ENCODE results near the gene AP1G2. TPM values are rescaled to one million over a fixed set of nuclear protein-coding genes. Genes with fewer than 3 reads are reported as not detected.
A peak's percentile ranks its signal among the peaks of the same experiment; 100 is the strongest.

AP1G2 gene
- total RNA-seq, 4 donors from 2014 or later, result 15.9 to 30.2 (median 20.0) TPM

- intact Hi-C loops (cut with DNase I), result loop anchor here (5.0 kb wide), 1 partner anchor 234 kb away; the partner anchor contains the start of gene PABPN1
- 0% methylated on average over 9 of the region's 54 CpGs for WGBS
Observed at GRCh38 chr14:23555882-23556699, 11.5 kb downstream of the AP1G2 start, which contains the start of gene THTPA. THTPA (plus strand) TSS chr14:23556271; CDS start chr14:23556758, 487 bp downstream.

GRCh38 chr14:23555533-23555881 lies 12.1 kb downstream of the AP1G2 start:
- H3K27ac ChIP-seq (replicated peaks in 1 of 4), result peak overlapping the region; percentile 93 to 98 (median 96)
- TF ChIP-seq POLR2A (IDR thresholded peaks at IDR 0.05; ENCODE audit: low read depth) (no peak), EP300 (IDR thresholded peaks at IDR 0.05) (no peak), POLR2AphosphoS5 (IDR thresholded peaks at IDR 0.05) (no peak), CTCF (IDR thresholded peaks at IDR 0.05) (no peak)
- H3K27me3 ChIP-seq, result no peaks in the 10 kb centered on the region
- H3K36me3 ChIP-seq, result peaks cover 0 to 23% (median 21%) of the 10 kb centered on the region in 4 donors
- peaks cover 25 to 47% (median 44%) of the 10 kb centered on the region in 4 donors for H3K4me1 ChIP-seq
- WGBS, result 6% methylated on average over 6 of the region's 14 CpGs
- intact Hi-C loops (cut with DNase I), result loop anchor here (5.0 kb wide), 1 partner anchor 233 kb away; the partner anchor contains the start of gene PABPN1
- DNase-seq (ENCODE audit: extremely low spot score), result no peak
- no peaks in the 10 kb centered on the region for H3K9me3 ChIP-seq
- peak overlapping the region; percentile 73 to 92 (median 90) for H3K4me3 ChIP-seq

More at GRCh38 chr14:23555882-23556699, 11.5 kb downstream of the AP1G2 start, which contains the start of gene THTPA:
- peaks cover 22 to 41% (median 38%) of the 10 kb centered on the region in 4 donors for H3K4me1 ChIP-seq
- TF ChIP-seq EP300 (IDR thresholded peaks at IDR 0.05), result no peak
- TF ChIP-seq POLR2A (IDR thresholded peaks at IDR 0.05; ENCODE audit: low read depth), result peak; percentile 8
- peak; percentile 75 to 77 for TF ChIP-seq POLR2AphosphoS5 (IDR thresholded peaks at IDR 0.05)
- no peak for TF ChIP-seq CTCF (IDR thresholded peaks at IDR 0.05)
- H3K9me3 ChIP-seq, result no peaks in the 10 kb centered on the region
- H3K27ac ChIP-seq (replicated peaks in 1 of 4), result peak within 1 kb of the TSS; percentile 93 to 98 (median 96)
- H3K27me3 ChIP-seq, result no peaks in the 10 kb centered on the region
- peak; percentile 98 for DNase-seq (ENCODE audit: extremely low spot score)
- H3K36me3 ChIP-seq, result peaks cover 0 to 24% (median 23%) of the 10 kb centered on the region in 4 donors
- H3K4me3 ChIP-seq, result peak within 1 kb of the TSS; percentile 73 to 92 (median 90)

GRCh38 chr14:23551266-23552028 lies 16.1 kb downstream of the AP1G2 start, which contains the start of gene ZFHX2:
ZFHX2 (minus strand) TSS chr14:23551765; CDS start chr14:23535325, 16,440 bp downstream.
- WGBS, result 1% methylated on average over 49 of the region's 49 CpGs
- Histone ChIP-seq H3K9me3 (no peaks in the 10 kb centered on the region), H3K4me3 (peak within 1 kb of the TSS; percentile 66 to 75 (median 68)), H3K4me1 (peaks cover 17 to 34% (median 31%) of the 10 kb centered on the region in 4 donors), H3K27me3 (no peaks in the 10 kb centered on the region), H3K27ac (replicated peaks in 1 of 4) (peak within 1 kb of the TSS; percentile 58 to 71 (median 68)), H3K36me3 (no peaks in the 10 kb centered on the region)
- intact Hi-C loops (cut with DNase I), result no loop called here
- DNase-seq (ENCODE audit: extremely low spot score), result no peak
- TF ChIP-seq EP300 (IDR thresholded peaks at IDR 0.05) (no peak), CTCF (IDR thresholded peaks at IDR 0.05) (peak in 1 of 3 experiments; percentile 14), POLR2AphosphoS5 (IDR thresholded peaks at IDR 0.05) (peak in 1 of 2 donors; percentile 51), POLR2A (IDR thresholded peaks at IDR 0.05; ENCODE audit: low read depth) (no peak)

GRCh38 chr14:23550812-23551265 lies 16.8 kb downstream of the AP1G2 start:
- intact Hi-C loops (cut with DNase I), result no loop called here
- peak overlapping the region; percentile 66 to 75 (median 68) for H3K4me3 ChIP-seq
- H3K9me3 ChIP-seq, result no peaks in the 10 kb centered on the region
- H3K4me1 ChIP-seq, result peaks cover 20 to 32% (median 29%) of the 10 kb centered on the region in 4 donors
- 1% methylated on average over 37 of the region's 37 CpGs for WGBS
- DNase-seq (ENCODE audit: extremely low spot score), result no peak
- TF ChIP-seq EP300 (IDR thresholded peaks at IDR 0.05) (no peak), POLR2AphosphoS5 (IDR thresholded peaks at IDR 0.05) (no peak)
- H3K36me3 ChIP-seq, result no peaks in the 10 kb centered on the region
- peak overlapping the region; percentile 58 to 71 (median 68) for H3K27ac ChIP-seq (replicated peaks in 1 of 4)
- H3K27me3 ChIP-seq, result no peaks in the 10 kb centered on the region

Data from esophagus muscularis mucosa (tissue), 4 donors.